ENCODE measurements around the gene CCDC93.
A peak's percentile ranks its signal among the peaks of the same experiment; 100 is the strongest.

Gene CCDC93

DNA sequence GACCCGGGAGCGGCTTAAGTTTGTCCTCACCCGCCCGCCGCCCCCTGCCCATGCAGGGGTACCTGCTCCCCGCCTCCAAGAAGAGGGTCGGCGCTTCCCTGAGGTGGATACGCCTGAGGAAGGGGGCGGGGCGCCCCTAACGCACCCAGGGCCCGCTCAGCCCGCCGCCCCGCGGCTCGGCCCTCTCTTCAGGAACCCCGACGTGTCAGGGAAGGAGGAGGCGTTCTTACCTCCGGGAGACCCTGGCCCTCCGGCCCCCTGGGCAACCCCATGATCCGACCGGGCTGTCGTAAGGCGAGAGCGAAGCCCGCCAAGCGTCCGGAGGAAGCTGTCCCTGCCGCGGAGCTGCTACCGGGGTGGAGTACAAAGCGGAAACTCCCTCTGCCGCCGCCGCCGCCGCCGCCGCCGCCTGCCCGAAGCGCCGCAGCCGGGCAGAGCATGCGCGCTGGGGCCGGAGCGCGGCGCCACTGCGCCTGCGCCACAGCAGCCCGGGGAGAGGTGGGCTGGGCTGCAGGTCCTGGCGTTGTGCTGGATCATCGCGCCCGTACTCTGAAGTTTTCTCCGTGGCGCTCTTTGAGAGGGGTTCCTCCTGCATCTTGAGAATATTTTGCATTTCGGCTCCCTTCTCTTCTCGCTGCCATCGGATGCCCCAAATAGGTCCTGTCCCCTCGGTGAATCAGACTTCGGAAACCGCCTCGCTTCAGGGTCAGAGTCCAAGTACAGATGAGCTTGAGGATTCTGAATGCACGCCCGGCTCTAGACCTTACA, at the start of gene CCDC93:
Gene CCDC93 (minus strand): TSS at position 347 of the 768 bp plus-strand sequence. CDS start 75 bp downstream, at position 272.
- peak; percentile 67 for DNase-seq (ENCODE audit: low read depth)

GRCh38 chr2:118062669-118063068, 48.8 kb upstream of the CCDC93 start:
- no peak for DNase-seq (ENCODE audit: low read depth)

DNA sequence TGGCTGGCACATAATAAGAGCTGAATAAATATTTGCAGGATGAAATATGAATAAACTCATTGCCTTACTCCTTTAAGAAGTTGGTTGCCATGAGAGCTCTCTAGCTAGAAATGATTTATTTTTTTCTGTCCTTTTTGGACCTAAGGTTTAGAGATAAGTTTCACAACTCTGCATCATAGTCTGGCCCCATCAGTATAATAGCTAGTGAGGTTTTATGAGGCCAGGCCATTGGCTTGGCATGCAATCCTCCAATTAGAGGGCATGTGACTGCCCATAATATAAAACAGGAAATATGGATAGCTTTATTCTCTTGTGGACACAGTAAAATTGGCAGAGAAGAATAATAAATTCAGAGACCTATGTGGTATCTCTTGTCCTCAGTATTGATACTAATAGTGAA, 48.2 kb upstream of the CCDC93 start:
- no peak for DNase-seq (ENCODE audit: low read depth)

DNA sequence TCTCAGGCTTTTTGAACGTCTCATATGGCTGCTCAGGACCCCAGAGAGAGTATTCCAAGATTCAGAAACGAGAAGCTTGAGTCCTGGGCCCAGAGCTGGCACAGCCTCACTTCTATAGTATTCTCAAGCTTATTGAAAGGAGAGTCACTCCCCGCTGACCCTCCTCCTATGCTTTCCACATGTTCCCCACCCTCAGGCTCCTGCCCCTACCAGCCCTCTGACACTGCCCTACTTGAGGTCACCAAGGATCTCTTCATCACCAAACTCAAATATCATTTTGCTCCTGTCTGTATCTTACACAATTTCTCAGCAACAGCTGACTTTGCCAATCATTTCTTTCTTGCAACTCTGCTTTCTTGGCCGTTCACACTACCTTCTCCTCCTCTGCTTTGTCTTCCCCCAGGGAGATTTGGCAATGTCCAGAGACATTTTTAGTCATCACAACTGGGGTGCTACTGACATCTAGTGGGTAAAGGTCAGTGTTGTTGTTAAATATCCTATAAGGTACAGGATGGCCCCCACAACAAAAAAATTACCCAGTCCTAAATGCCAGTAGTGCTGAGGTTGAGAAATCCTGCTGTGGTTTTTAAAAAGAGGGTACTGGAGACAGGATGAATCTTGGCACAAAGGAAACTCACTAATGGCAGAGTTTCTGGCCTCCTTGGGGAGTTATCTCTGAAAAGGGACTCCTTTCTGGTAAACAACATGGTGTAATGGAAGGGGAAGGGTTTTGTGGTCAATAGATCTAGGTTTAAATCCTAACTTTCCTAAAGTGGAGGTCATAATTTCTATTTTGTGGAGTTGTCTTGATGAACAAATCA, 47.5 kb upstream of the CCDC93 start:
- peak; percentile 48 for DNase-seq (ENCODE audit: low read depth)

DNA sequence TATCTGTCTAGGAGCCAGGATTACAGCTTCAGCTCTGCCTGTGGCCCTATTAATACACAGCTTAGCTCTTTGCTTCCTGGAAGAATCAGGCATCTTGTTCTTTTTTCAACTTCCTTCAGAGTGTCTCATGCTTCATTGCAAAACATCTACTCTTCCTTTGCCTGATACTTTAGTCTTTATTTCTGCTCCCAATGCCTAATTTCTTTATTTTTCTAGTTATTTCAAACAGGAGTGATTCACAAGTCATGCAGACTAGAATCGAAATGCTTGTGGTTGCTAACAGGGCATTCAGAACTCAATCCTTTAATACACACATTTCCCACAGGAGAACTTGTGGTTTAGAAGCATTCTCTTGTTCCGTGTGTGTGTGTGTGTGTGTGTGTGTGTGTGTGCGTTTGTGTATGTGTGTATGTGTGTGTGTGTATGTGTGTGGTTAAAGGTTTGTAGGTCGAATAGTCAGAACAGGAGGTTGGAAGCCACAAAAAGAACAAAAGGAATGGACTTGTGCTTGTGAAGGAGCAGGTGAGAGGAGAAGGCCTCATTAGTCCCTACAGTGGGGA, 46.1 kb upstream of the CCDC93 start:
- DNase-seq (ENCODE audit: low read depth) = peak; percentile 72

GRCh38 chr2:118058951-118059350, 45.1 kb upstream of the CCDC93 start:
- DNase-seq (ENCODE audit: low read depth) = no peak

- no peak for DNase-seq (ENCODE audit: low read depth)
Observed at GRCh38 chr2:118056801-118057200, 42.9 kb upstream of the CCDC93 start.

DNA sequence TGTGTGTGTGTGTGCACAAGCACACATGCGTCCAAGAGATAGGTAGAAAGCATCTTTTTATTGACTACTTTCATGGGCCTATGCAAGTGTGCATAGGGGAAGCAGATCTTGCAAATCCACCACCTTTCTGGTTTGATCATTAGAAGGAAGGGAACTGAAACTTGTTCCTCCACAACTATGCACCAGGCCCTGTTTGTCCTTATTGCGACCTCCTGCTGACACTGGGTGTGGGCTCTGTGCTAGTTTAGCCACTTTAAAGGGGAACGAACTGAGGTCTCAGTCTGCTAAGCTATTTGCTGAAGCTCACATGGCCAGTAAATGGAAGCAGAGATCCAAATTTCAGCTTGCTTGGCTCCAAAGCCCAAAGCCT, 42.3 kb upstream of the CCDC93 start:
- DNase-seq (ENCODE audit: low read depth) = no peak

DNA sequence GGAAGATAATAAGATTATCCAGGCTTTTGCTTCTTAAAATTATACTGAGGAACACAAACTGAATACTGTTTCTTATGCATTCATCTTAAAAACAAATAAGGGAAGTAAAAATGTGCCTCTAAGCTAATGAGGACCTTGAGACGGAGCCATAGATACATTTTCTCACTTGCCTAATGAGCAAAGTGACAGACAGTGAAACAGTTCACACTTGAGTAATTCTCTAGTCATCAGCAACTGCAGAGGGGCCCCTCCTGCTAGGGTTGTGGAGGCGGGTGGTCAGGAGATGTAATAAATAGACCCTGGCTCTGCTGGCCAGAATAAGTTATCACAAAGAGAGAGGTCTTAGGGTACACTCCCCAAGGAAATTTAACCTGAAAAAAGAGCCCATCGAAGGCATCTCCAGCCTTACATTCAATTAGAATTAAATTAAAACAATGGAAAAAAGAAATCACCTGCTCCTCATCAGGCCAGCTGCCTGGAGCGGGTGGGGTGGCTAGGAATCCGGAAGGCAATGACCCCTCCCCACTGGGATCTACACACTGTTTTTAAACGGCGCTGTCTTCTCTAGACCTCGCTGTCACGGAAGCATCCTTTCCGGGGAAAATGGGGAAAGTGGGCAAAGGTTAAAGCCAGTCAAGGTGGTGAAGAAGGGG, 41.8 kb upstream of the CCDC93 start:
- no peak for DNase-seq (ENCODE audit: low read depth)

GRCh38 chr2:118054213-118055008, 40.5 kb upstream of the CCDC93 start:
- no peak for DNase-seq (ENCODE audit: low read depth)

- no peak for DNase-seq (ENCODE audit: low read depth)
Observed at GRCh38 chr2:118053681-118054080, 39.8 kb upstream of the CCDC93 start.

GRCh38 chr2:118052474-118052873, 38.6 kb upstream of the CCDC93 start:
- DNase-seq (ENCODE audit: low read depth) = no peak

- DNase-seq (ENCODE audit: low read depth) = no peak
Observed at GRCh38 chr2:118051826-118052358, 38.0 kb upstream of the CCDC93 start.

GRCh38 chr2:118050974-118051373, 37.1 kb upstream of the CCDC93 start:
- DNase-seq (ENCODE audit: low read depth) = no peak

- no peak for DNase-seq (ENCODE audit: low read depth)
Observed at GRCh38 chr2:118050386-118050785, 36.5 kb upstream of the CCDC93 start.

GRCh38 chr2:118049816-118050140, 35.9 kb upstream of the CCDC93 start:
- DNase-seq (ENCODE audit: low read depth) = no peak

- DNase-seq (ENCODE audit: low read depth) = no peak
Observed at GRCh38 chr2:118049140-118049815, 35.4 kb upstream of the CCDC93 start.

GRCh38 chr2:118048401-118048800, 34.5 kb upstream of the CCDC93 start:
- no peak for DNase-seq (ENCODE audit: low read depth)

- no peak for DNase-seq (ENCODE audit: low read depth)
Observed at GRCh38 chr2:118047380-118047826, 33.5 kb upstream of the CCDC93 start.

DNA sequence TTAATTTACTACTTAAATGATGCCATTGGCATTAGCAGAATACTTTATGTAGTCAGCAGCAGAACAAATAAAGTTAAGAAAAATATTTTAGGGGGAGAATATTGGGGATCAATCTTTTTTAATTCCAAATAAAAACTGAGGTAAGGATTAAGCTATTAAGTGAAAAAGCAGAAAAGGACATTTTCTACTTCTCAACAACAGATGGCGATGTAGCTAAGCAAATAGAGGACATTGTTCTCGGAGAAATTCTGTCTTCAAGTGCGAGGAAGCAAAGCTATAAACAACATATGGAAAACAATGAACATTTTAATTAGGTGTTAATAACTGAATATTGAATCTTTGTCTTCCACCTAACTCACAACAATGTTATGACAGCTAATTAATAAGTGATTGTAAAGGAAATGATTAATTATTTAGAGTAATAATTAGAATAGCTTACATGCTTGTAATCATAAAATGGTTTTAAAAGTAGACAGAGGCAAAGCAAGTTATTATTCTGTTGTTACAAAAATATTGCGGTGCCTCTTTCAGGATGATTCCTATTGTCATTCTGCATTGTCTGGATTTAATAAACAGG, 32.9 kb upstream of the CCDC93 start:
- DNase-seq (ENCODE audit: low read depth) = no peak

GRCh38 chr2:118045286-118045685, 31.4 kb upstream of the CCDC93 start:
- no peak for DNase-seq (ENCODE audit: low read depth)

All from HS-27A (cell line).